GM10847 (cell line): Measurements from ENCODE around the gene F10.

Experiments
- POLR2A ChIP-seq: IDR thresholded peaks from 2 replicates; pipeline ENCODE4 v1.6.1; 2011; ENCODE audit not compliant: insufficient read length; ENCODE audit errors: extremely low read depth

Gene F10

GRCh38 chr13:113147206-113147605, 24.6 kb downstream of the F10 start:
- no peak for TF ChIP-seq POLR2A

GRCh38 chr13:113148407-113148806, 25.8 kb downstream of the F10 start:
- TF ChIP-seq POLR2A: no peak

- TF ChIP-seq POLR2A: no peak
These were observed 26.4 kb downstream of the F10 start for GRCh38 chr13:113148940-113149503.

GRCh38 chr13:113149711-113150549, 27.3 kb downstream of the F10 start:
- TF ChIP-seq POLR2A: no peak

GRCh38 chr13:113150550-113151365, 28.2 kb downstream of the F10 start:
- no peak for TF ChIP-seq POLR2A

- TF ChIP-seq POLR2A: no peak
These were observed 29.4 kb downstream of the F10 start for GRCh38 chr13:113151745-113152690.

- no peak for TF ChIP-seq POLR2A
These were observed 30.0 kb downstream of the F10 start for GRCh38 chr13:113152691-113152983.

GRCh38 chr13:113152984-113153809, 30.6 kb downstream of the F10 start:
- TF ChIP-seq POLR2A: no peak

GRCh38 chr13:113153810-113154748, 31.5 kb downstream of the F10 start:
- TF ChIP-seq POLR2A: peak; percentile 38

- no peak for TF ChIP-seq POLR2A
These were observed 32.6 kb downstream of the F10 start for GRCh38 chr13:113155201-113155600.

- TF ChIP-seq POLR2A: no peak
These were observed 33.5 kb downstream of the F10 start for GRCh38 chr13:113155982-113156655.

- TF ChIP-seq POLR2A: no peak
These were observed 34.8 kb downstream of the F10 start for GRCh38 chr13:113157206-113157928.
